ENCODE results near the gene VPREB1. TPM values are rescaled to one million over a fixed set of nuclear protein-coding genes. Genes with fewer than 3 reads are reported as not detected.

VPREB1 gene
- polyA plus RNA-seq, 3 donors = not detected

DNA sequence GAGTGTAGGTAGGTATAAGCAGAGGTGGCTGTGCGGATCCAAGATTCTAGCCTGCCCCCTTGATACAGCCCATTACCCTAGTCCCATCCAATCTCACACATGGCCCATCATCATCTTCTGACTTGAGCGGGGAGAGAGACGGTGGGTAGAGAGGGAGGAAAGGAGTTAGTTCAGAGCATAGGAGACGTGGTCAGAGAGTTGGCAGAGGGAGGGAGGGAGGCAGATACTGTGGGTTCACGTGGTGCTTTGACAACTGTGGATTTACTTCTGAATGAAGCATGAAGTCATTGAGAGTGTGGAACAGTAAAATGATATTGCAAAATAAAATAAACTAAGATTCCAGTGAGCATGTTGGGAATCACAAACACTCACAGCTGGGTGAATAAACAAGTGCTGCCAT, 31.4 kb upstream of the VPREB1 start:
- no peak overlapping the region for H3K4me2 ChIP-seq (replicated peaks; ENCODE audit: extremely low read depth, low read length, poor library complexity, severe bottlenecking)
- no peak for DNase-seq
- no peaks in the 10 kb centered on the region for H3K4me1 ChIP-seq (ENCODE audit: control insufficient read depth in 1 of 2, insufficient read depth in 2 of 2, low read length in 2 of 2)
- H3K4me1 Mint-ChIP-seq = no peaks in the 10 kb centered on the region
- H3K79me2 ChIP-seq (ENCODE audit: insufficient read depth, low read length) = no peaks in the 10 kb centered on the region
- peaks cover 0 to 2% (median 0%) of the 10 kb centered on the region in 7 donors for H3K9me3 Mint-ChIP-seq
- H3K27me3 Mint-ChIP-seq (ENCODE audit: low read depth in 3 of 3) = peaks cover 7 to 23% (median 10%) of the 10 kb centered on the region in 3 donors
- no peak overlapping the region for H3K4me3 ChIP-seq (replicated peaks in 1 of 3; ENCODE audit: low read depth in 2 of 3, low read length in 3 of 3)
- no peaks in the 10 kb centered on the region for H4K20me1 ChIP-seq (ENCODE audit: insufficient read depth, low read length)
- TF ChIP-seq, protein P1, sequence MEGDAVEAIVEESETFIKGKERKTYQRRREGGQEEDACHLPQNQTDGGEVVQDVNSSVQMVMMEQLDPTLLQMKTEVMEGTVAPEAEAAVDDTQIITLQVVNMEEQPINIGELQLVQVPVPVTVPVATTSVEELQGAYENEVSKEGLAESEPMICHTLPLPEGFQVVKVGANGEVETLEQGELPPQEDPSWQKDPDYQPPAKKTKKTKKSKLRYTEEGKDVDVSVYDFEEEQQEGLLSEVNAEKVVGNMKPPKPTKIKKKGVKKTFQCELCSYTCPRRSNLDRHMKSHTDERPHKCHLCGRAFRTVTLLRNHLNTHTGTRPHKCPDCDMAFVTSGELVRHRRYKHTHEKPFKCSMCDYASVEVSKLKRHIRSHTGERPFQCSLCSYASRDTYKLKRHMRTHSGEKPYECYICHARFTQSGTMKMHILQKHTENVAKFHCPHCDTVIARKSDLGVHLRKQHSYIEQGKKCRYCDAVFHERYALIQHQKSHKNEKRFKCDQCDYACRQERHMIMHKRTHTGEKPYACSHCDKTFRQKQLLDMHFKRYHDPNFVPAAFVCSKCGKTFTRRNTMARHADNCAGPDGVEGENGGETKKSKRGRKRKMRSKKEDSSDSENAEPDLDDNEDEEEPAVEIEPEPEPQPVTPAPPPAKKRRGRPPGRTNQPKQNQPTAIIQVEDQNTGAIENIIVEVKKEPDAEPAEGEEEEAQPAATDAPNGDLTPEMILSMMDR (IDR thresholded peaks at IDR 0.05) = no peak
- no peak overlapping the region for H3K27ac ChIP-seq (ENCODE audit: low read depth in 1 of 2, low read length in 2 of 2)
- H3K36me3 Mint-ChIP-seq = no peaks in the 10 kb centered on the region
- no peak overlapping the region for H3K9ac ChIP-seq (ENCODE audit: insufficient read depth, low read length, poor library complexity, severe bottlenecking)
- H2AFZ ChIP-seq (ENCODE audit: insufficient read depth, low read depth, low read length, poor library complexity, severe bottlenecking) = no peak overlapping the region
- H3K36me3 ChIP-seq (replicated peaks in 1 of 2; ENCODE audit: control insufficient read depth in 1 of 2, insufficient read depth in 2 of 2, low read length in 2 of 2) = no peaks in the 10 kb centered on the region
- WGBS (ENCODE audit: insufficient coverage) = 25% methylated on average over 4 of the region's 5 CpGs
- H3K27me3 ChIP-seq (ENCODE audit: control insufficient read depth in 2 of 2, insufficient read depth in 2 of 2, low read length in 2 of 2) = peaks cover 4 to 7% of the 10 kb centered on the region in 2 donors
- no peak overlapping the region for H3K27ac Mint-ChIP-seq
- intact Hi-C loops (cut with micrococcal nuclease) = no loop called here
- H3K9me3 ChIP-seq (replicated peaks in 1 of 2; ENCODE audit: control insufficient read depth in 1 of 2, insufficient read depth in 1 of 2, low read length in 2 of 2) = no peaks in the 10 kb centered on the region
- H3K4me3 Mint-ChIP-seq = no peak overlapping the region

DNA sequence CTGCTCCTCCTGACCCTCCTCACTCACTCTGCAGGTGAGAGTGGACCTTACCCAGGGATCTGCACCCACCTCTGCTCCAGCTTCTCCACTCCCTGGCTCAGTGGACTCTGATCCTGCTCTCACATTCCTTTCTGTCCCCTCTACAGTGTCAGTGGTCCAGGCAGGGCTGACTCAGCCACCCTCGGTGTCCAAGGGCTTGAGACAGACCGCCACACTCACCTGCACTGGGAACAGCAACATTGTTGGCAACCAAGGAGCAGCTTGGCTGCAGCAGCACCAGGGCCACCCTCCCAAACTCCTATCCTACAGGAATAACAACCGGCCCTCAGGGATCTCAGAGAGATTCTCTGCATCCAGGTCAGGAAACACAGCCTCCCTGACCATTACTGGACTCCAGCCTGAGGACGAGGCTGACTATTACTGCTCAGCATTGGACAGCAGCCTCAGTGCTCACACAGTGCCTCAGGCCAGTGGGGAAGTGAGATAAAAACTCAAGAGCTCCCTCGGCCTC, 29.7 kb upstream of the VPREB1 start:
- no peak overlapping the region for H3K4me2 ChIP-seq (replicated peaks; ENCODE audit: extremely low read depth, low read length, poor library complexity, severe bottlenecking)
- no peak overlapping the region for H3K4me3 Mint-ChIP-seq
- no peaks in the 10 kb centered on the region for H3K9me3 ChIP-seq (replicated peaks in 1 of 2; ENCODE audit: control insufficient read depth in 1 of 2, insufficient read depth in 1 of 2, low read length in 2 of 2)
- no peaks in the 10 kb centered on the region for H3K36me3 ChIP-seq (replicated peaks in 1 of 2; ENCODE audit: control insufficient read depth in 1 of 2, insufficient read depth in 2 of 2, low read length in 2 of 2)
- H3K4me3 ChIP-seq (replicated peaks in 1 of 3; ENCODE audit: low read depth in 2 of 3, low read length in 3 of 3) = no peak overlapping the region
- DNase-seq = no peak
- H3K27ac Mint-ChIP-seq = no peak overlapping the region
- peaks cover 7 to 20% (median 10%) of the 10 kb centered on the region in 3 donors for H3K27me3 Mint-ChIP-seq (ENCODE audit: low read depth in 3 of 3)
- no peak overlapping the region for H2AFZ ChIP-seq (ENCODE audit: insufficient read depth, low read depth, low read length, poor library complexity, severe bottlenecking)
- TF ChIP-seq, protein P1 (IDR thresholded peaks at IDR 0.05) = no peak
- H3K9ac ChIP-seq (ENCODE audit: insufficient read depth, low read length, poor library complexity, severe bottlenecking) = no peak overlapping the region
- no peaks in the 10 kb centered on the region for H3K36me3 Mint-ChIP-seq
- H3K27me3 ChIP-seq (ENCODE audit: control insufficient read depth in 2 of 2, insufficient read depth in 2 of 2, low read length in 2 of 2) = peaks cover 4 to 7% of the 10 kb centered on the region in 2 donors
- H3K9me3 Mint-ChIP-seq = peaks cover 0 to 2% (median 0%) of the 10 kb centered on the region in 7 donors
- H3K27ac ChIP-seq (ENCODE audit: low read depth in 1 of 2, low read length in 2 of 2) = no peak overlapping the region
- no peaks in the 10 kb centered on the region for H3K79me2 ChIP-seq (ENCODE audit: insufficient read depth, low read length)
- no peaks in the 10 kb centered on the region for H4K20me1 ChIP-seq (ENCODE audit: insufficient read depth, low read length)
- no peaks in the 10 kb centered on the region for H3K4me1 Mint-ChIP-seq
- WGBS (ENCODE audit: insufficient coverage) = 84% methylated on average over 3 of the region's 5 CpGs
- intact Hi-C loops (cut with micrococcal nuclease) = no loop called here
- H3K4me1 ChIP-seq (ENCODE audit: control insufficient read depth in 1 of 2, insufficient read depth in 2 of 2, low read length in 2 of 2) = no peaks in the 10 kb centered on the region
